PC-9 (cell line): ENCODE data around the gene SLC27A1. TPM values are rescaled to one million over a fixed set of nuclear protein-coding genes. Genes with fewer than 3 reads are reported as not detected.

Experiments used
- BruUV-seq: library from RNA; stranded (reverse); fragments of 400-500 nt; replicated peaks from 2 replicates; lab custom pipeline; 2021; lab: Mats Ljungman, UMichigan
- CTCF ChIA-PET: fragments of 300-600 bp; sonication (Branson Sonifier 250); formaldehyde crosslinking; loops from one replicate; lab custom pipeline; 2022; ENCODE audit warnings: antibody characterized with exemption; lab: Charles Lee
- POLR2A ChIA-PET: fragments of 300-600 bp; sonication (Branson Sonifier 250); formaldehyde crosslinking; loops from one replicate; lab custom pipeline; 2022; ENCODE audit warnings: antibody characterized with exemption; ENCODE audit not compliant: unreplicated experiment; lab: Charles Lee
- DNase-seq, 2 experiments: peaks; one replicate each; pipeline versions ENCODE4 v3.0.0 to v3.0.0-alpha.2; 2015 to 2022; ENCODE audit warnings: mixed read lengths in 1 of 2
- H2AFZ ChIP-seq: fragments of 200-600 bp; sonication (generic); 2 replicates; pipeline ENCODE4 v1.8.1; 2017; ENCODE audit warnings: antibody characterized with exemption
- H3F3A ChIP-seq: fragments of 200-600 bp; sonication (generic); 2 replicates; pipeline ENCODE4 v1.8.1; 2017; ENCODE audit warnings: antibody characterized with exemption, mild to moderate bottlenecking, low read depth; ENCODE audit not compliant: insufficient read depth
- H3K27ac ChIP-seq: fragments of 200-600 bp; sonication (generic); 2 replicates; pipeline ENCODE4 v1.6.1; 2016; ENCODE audit warnings: mixed run types
- H3K27me3 ChIP-seq: fragments of 200-600 bp; sonication (generic); 2 replicates; pipeline ENCODE4 v1.6.1; 2016; ENCODE audit warnings: low read depth, mixed run types; ENCODE audit not compliant: insufficient read depth
- H3K36me3 ChIP-seq: fragments of 200-600 bp; sonication (generic); 2 replicates; pipeline ENCODE4 v1.6.1; 2016; ENCODE audit warnings: low read depth, mixed run types
- H3K4me1 ChIP-seq: fragments of 200-600 bp; sonication (generic); replicated peaks from 2 replicates; pipeline ENCODE4 v1.6.1; 2016; ENCODE audit warnings: mixed run types; ENCODE audit not compliant: insufficient read depth
- H3K4me2 ChIP-seq: fragments of 200-600 bp; sonication (generic); 2 replicates; pipeline ENCODE4 v1.6.1; 2017; ENCODE audit warnings: mixed run types
- H3K4me3 ChIP-seq: fragments of 200-600 bp; sonication (generic); 2 replicates; pipeline ENCODE4 v1.6.1; 2016; ENCODE audit warnings: mixed run types
- H3K79me2 ChIP-seq: fragments of 200-600 bp; sonication (generic); 2 replicates; pipeline ENCODE4 v1.6.1; 2017; ENCODE audit warnings: low read depth, mixed run types
- H3K9me2 ChIP-seq: fragments of 200-600 bp; sonication (generic); 2 replicates; pipeline ENCODE4 v1.8.1; 2017; ENCODE audit warnings: mild to moderate bottlenecking; ENCODE audit not compliant: insufficient read depth
- H3K9me3 ChIP-seq: fragments of 200-600 bp; sonication (generic); 2 replicates; pipeline ENCODE4 v1.8.1; 2016; ENCODE audit warnings: low read depth; ENCODE audit not compliant: insufficient read depth
- H4K20me1 ChIP-seq: fragments of 200-600 bp; sonication (generic); 2 replicates; pipeline ENCODE4 v1.8.1; 2017; ENCODE audit not compliant: insufficient read depth
- CTCF ChIP-seq: fragments of 200-600 bp; sonication (generic); conservative IDR thresholded peaks from 2 replicates; pipeline ENCODE4 v1.6.1; 2017; ENCODE audit warnings: mixed run types, antibody characterized with exemption, mild to moderate bottlenecking, moderate library complexity
- EZH2 ChIP-seq: fragments of 200-600 bp; sonication (generic); IDR thresholded peaks from 2 replicates; pipeline ENCODE4 v1.8.0; 2017; ENCODE audit warnings: antibody characterized with exemption, low read depth
- intact Hi-C: fragments of 100-400 bp; cut with micrococcal nuclease; formaldehyde crosslinking; loops from one replicate; pipeline ENCODE4 v1.10.0; 2022; ENCODE audit not compliant: unreplicated experiment
- total RNA-seq: library from RNA; stranded (reverse); gene quantifications from 2 replicates; pipeline ENCODE4 v1.2.3, GENCODE V29; 2021

SLC27A1 gene
- total RNA-seq, 1 experiment from 2014 or later: 30.8 TPM

- Histone ChIP-seq H3K27me3 (no peaks in the 10 kb centered on the region), H3K9me2 (no peaks in the 10 kb centered on the region), H3K4me1 (peaks cover 7% of the 10 kb centered on the region), H3K27ac (no peak overlapping the region), H3K4me3 (peak overlapping the region; percentile 95), H3K79me2 (peaks cover 18% of the 10 kb centered on the region), H2AFZ (peak overlapping the region; percentile 86), H3K4me2 (peak overlapping the region; percentile 73), H4K20me1 (0 out of 2 replicates have a peak, but pooled peaks cover 5% of the 10 kb centered on the region), H3F3A (peaks cover 19% of the 10 kb centered on the region; the same call in 1 of the 2 replicates), H3K9me3 (no peaks in the 10 kb centered on the region), H3K36me3 (no peaks in the 10 kb centered on the region)
- no peak for TF ChIP-seq EZH2
- TF ChIP-seq CTCF: no peak
- intact Hi-C loops: loop anchor here (5.0 to 10.0 kb wide), 2 partner anchors 43 to 80 kb away; partner anchors contain the start of genes PGLS and SLC27A1
- ChIA-PET POLR2A (interaction anchor here (0.6 kb wide), 1 partner anchor 40 kb away, joined by 6 read pairs; no protein-coding TSS in a partner anchor), CTCF (no interaction called here)
- no peak for DNase-seq
- BruUV-seq: TSS peak; percentile 49
These were observed 84.7 kb downstream of the SLC27A1 start for GRCh38 chr19:17554968-17555479.

DNA sequence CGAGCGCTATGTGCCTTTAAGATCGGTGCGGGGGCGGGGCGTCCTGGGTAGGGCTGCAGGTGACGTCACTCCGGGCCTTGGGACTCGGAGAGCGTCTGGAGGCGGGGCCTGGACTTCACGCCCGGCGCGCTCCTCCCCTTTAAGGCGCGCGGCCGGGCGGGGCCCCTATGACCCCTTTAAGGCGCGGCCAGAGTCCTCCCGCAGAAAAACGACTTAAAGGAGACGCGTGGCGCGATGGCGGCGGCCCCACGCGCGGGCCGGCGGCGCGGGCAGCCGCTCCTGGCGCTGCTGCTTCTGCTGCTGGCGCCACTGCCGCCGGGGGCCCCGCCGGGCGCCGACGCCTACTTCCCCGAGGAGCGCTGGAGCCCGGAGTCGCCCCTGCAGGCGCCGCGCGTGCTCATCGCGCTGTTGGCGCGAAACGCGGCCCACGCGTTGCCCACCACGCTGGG, 85.2 kb downstream of the SLC27A1 start, which contains the start of gene COLGALT1:
COLGALT1 (plus strand) TSS at position 170 of the 449 bp plus-strand sequence; CDS start at position 235, 65 bp downstream.
- Histone ChIP-seq H3K36me3 (no peaks in the 10 kb centered on the region), H3K9me3 (no peaks in the 10 kb centered on the region), H3K9me2 (no peaks in the 10 kb centered on the region), H3K4me1 (peaks cover 7% of the 10 kb centered on the region), H3F3A (peaks cover 19% of the 10 kb centered on the region; the same call in 1 of the 2 replicates), H3K27ac (0 out of 2 replicates have a peak within 1 kb of the TSS, but pooled peaks have one; percentile 0), H3K4me2 (peak within 1 kb of the TSS; percentile 73), H3K4me3 (peak within 1 kb of the TSS; percentile 95), H4K20me1 (0 out of 2 replicates have a peak, but pooled peaks cover 5% of the 10 kb centered on the region), H2AFZ (peak within 1 kb of the TSS; percentile 86), H3K79me2 (peaks cover 18% of the 10 kb centered on the region), H3K27me3 (no peaks in the 10 kb centered on the region)
- peak; percentile 92 to 95 for DNase-seq
- POLR2A ChIA-PET: no interaction called here
- no TSS peak for BruUV-seq
- CTCF ChIA-PET: no interaction called here
- intact Hi-C loops: loop anchor here (5.0 to 10.0 kb wide), 2 partner anchors 43 to 81 kb away; partner anchors contain the start of genes PGLS and SLC27A1
- TF ChIP-seq EZH2 (no peak), CTCF (no peak)

Other genes starting within 250 kb of the SLC27A1 start
- gene OCEL1, start 244.3 kb upstream of the SLC27A1 start, total RNA-seq: 30.6 and 34.5 TPM in 2 replicates
- 90.8 and 112 TPM in 2 replicates for gene NR2F6, start 224.6 kb upstream of the SLC27A1 start, total RNA-seq
- gene USHBP1, start 205.8 kb upstream of the SLC27A1 start, total RNA-seq: not detected in 2 replicates
- gene BABAM1, start 203.1 kb upstream of the SLC27A1 start, total RNA-seq: 127 and 152 TPM in 2 replicates
- 0.65 and 1.2 TPM in 2 replicates for gene ANKLE1, start 188.6 kb upstream of the SLC27A1 start, total RNA-seq
- 32.2 and 37.5 TPM in 2 replicates for gene ABHD8, start 167.1 kb upstream of the SLC27A1 start, total RNA-seq
- 64.8 and 70.8 TPM in 2 replicates for gene MRPL34, start 164.7 kb upstream of the SLC27A1 start, total RNA-seq
- 47.6 and 72.5 TPM in 2 replicates for gene DDA1, start 161.0 kb upstream of the SLC27A1 start, total RNA-seq
- gene ANO8, start 135.7 kb upstream of the SLC27A1 start, total RNA-seq: 11.4 and 15.1 TPM in 2 replicates
- gene GTPBP3, start 133.0 kb upstream of the SLC27A1 start, total RNA-seq: 48.8 and 50.7 TPM in 2 replicates
- gene PLVAP, start 93.2 kb upstream of the SLC27A1 start, total RNA-seq: not detected in 2 replicates
- gene CCDC194, start 76.3 kb upstream of the SLC27A1 start, total RNA-seq: not detected in 2 replicates
- 2.7 and 3.3 TPM in 2 replicates for gene BST2, start 64.9 kb upstream of the SLC27A1 start, total RNA-seq
- 58.1 and 80.0 TPM in 2 replicates for gene MVB12A, start 50.5 kb upstream of the SLC27A1 start, total RNA-seq
- 2.0 and 3.9 TPM in 2 replicates for gene TMEM221, start 21.9 kb upstream of the SLC27A1 start, total RNA-seq
- gene NXNL1, start 9.6 kb upstream of the SLC27A1 start, total RNA-seq: not detected in 2 replicates
- gene PGLS, start 41.1 kb downstream of the SLC27A1 start, total RNA-seq: 175 and 290 TPM in 2 replicates
- gene COLGALT1, start 85.1 kb downstream of the SLC27A1 start, total RNA-seq: 82.9 and 88.8 TPM in 2 replicates
- 0.17 and 0.20 TPM in 2 replicates for gene UNC13A, start 217.8 kb downstream of the SLC27A1 start, total RNA-seq
- 74.6 and 86.9 TPM in 2 replicates for gene MAP1S, start 249.0 kb downstream of the SLC27A1 start, total RNA-seq